ENCODE results near the gene CHRDL1.

Gene CHRDL1

GRCh38 chrX:110678591-110678990, 117.0 kb downstream of the CHRDL1 start:
- no peak for ATAC-seq
- TF ChIP-seq CSRNP3 (CRISPR knock-in tag; IDR thresholded peaks at IDR 0.05) (no peak), ZNF70 (CRISPR knock-in tag; IDR thresholded peaks at IDR 0.05) (no peak), ZFP3 (CRISPR knock-in tag; IDR thresholded peaks at IDR 0.05) (no peak), TCF4 (CRISPR knock-in tag; IDR thresholded peaks at IDR 0.05; ENCODE audit: borderline replicate concordance) (no peak), POU6F1 (CRISPR knock-in tag; IDR thresholded peaks at IDR 0.05; ENCODE audit: borderline replicate concordance, low read depth) (no peak), ARNTL (CRISPR knock-in tag; IDR thresholded peaks at IDR 0.05; ENCODE audit: borderline replicate concordance, low read depth) (no peak), CSDC2 (CRISPR knock-in tag; IDR thresholded peaks at IDR 0.05) (no peak), ZFP30 (CRISPR knock-in tag; IDR thresholded peaks at IDR 0.05) (no peak), BACH2 (CRISPR knock-in tag; IDR thresholded peaks at IDR 0.05; ENCODE audit: borderline replicate concordance) (no peak), PPARA (CRISPR knock-in tag; IDR thresholded peaks at IDR 0.05; ENCODE audit: borderline replicate concordance) (no peak), ZNF565 (CRISPR knock-in tag; conservative IDR thresholded peaks at IDR 0.05; ENCODE audit: low read depth) (no peak), RARB (CRISPR knock-in tag; IDR thresholded peaks at IDR 0.05) (no peak), ISL1 (CRISPR knock-in tag; IDR thresholded peaks at IDR 0.05) (no peak), ZC3H10 (CRISPR knock-in tag; IDR thresholded peaks at IDR 0.05) (no peak), ESRRG (CRISPR knock-in tag; IDR thresholded peaks at IDR 0.05) (no peak), GLIS3 (CRISPR knock-in tag; IDR thresholded peaks at IDR 0.05) (no peak)

- no peak for TF ChIP-seq PPARA (CRISPR knock-in tag; IDR thresholded peaks at IDR 0.05; ENCODE audit: borderline replicate concordance)
- no peak for TF ChIP-seq CSRNP3 (CRISPR knock-in tag; IDR thresholded peaks at IDR 0.05)
- TF ChIP-seq TOX (CRISPR knock-in tag; IDR thresholded peaks at IDR 0.05; ENCODE audit: borderline replicate concordance), result no peak
- TF ChIP-seq ZNF565 (CRISPR knock-in tag; conservative IDR thresholded peaks at IDR 0.05; ENCODE audit: low read depth), result no peak
- TF ChIP-seq ESRRG (CRISPR knock-in tag; IDR thresholded peaks at IDR 0.05), result no peak
- no peak for TF ChIP-seq TSHZ2 (CRISPR knock-in tag; IDR thresholded peaks at IDR 0.05)
- no peak for TF ChIP-seq RARB (CRISPR knock-in tag; IDR thresholded peaks at IDR 0.05)
- no peak for TF ChIP-seq ZNF8 (CRISPR knock-in tag; IDR thresholded peaks at IDR 0.05)
- TF ChIP-seq GLIS3 (CRISPR knock-in tag; IDR thresholded peaks at IDR 0.05), result no peak
- TF ChIP-seq CREB5 (CRISPR knock-in tag; IDR thresholded peaks at IDR 0.05; ENCODE audit: low read depth), result no peak
- no peak for TF ChIP-seq TCF4 (CRISPR knock-in tag; IDR thresholded peaks at IDR 0.05; ENCODE audit: borderline replicate concordance)
Measured at GRCh38 chrX:110675886-110676285, 119.7 kb downstream of the CHRDL1 start.

GRCh38 chrX:110671068-110671803, 124.4 kb downstream of the CHRDL1 start:
- ATAC-seq, result no peak
- TF ChIP-seq ISL1 (CRISPR knock-in tag; IDR thresholded peaks at IDR 0.05) (no peak), POU6F1 (CRISPR knock-in tag; IDR thresholded peaks at IDR 0.05; ENCODE audit: borderline replicate concordance, low read depth) (no peak), ZFP30 (CRISPR knock-in tag; IDR thresholded peaks at IDR 0.05) (no peak), TSHZ2 (CRISPR knock-in tag; IDR thresholded peaks at IDR 0.05) (no peak), PPARA (CRISPR knock-in tag; IDR thresholded peaks at IDR 0.05; ENCODE audit: borderline replicate concordance) (no peak), TCF4 (CRISPR knock-in tag; IDR thresholded peaks at IDR 0.05; ENCODE audit: borderline replicate concordance) (no peak), GLIS3 (CRISPR knock-in tag; IDR thresholded peaks at IDR 0.05) (no peak), ZNF70 (CRISPR knock-in tag; IDR thresholded peaks at IDR 0.05) (no peak), RARB (CRISPR knock-in tag; IDR thresholded peaks at IDR 0.05) (no peak), ZNF8 (CRISPR knock-in tag; IDR thresholded peaks at IDR 0.05) (no peak), ZNF565 (CRISPR knock-in tag; conservative IDR thresholded peaks at IDR 0.05; ENCODE audit: low read depth) (no peak), ESRRG (CRISPR knock-in tag; IDR thresholded peaks at IDR 0.05) (no peak), ZFP3 (CRISPR knock-in tag; IDR thresholded peaks at IDR 0.05) (no peak)

More at GRCh38 chrX:110675886-110676285, 119.7 kb downstream of the CHRDL1 start:
- no peak for ATAC-seq
